Right hindlimb (tissue), 1 donor: ENCODE data around the gene EIF4G3.
"Not testable (repeated sequence)": the region's sequence is repeated elsewhere in the genome, so short reads cannot be mapped to it uniquely, and the experiment has no call there.

ENCODE experiments used
- DNase-seq: peaks from one replicate; pipeline ENCODE4 v3.0.0-alpha.2; 2018

EIF4G3 gene

GRCh38 chr1:21099869-21100131, 76.9 kb downstream of the EIF4G3 start:
- no peak for DNase-seq

- DNase-seq = no peak
Observed at GRCh38 chr1:21099034-21099868, 77.4 kb downstream of the EIF4G3 start.

- no peak for DNase-seq
Observed at GRCh38 chr1:21098186-21098915, 78.3 kb downstream of the EIF4G3 start.

GRCh38 chr1:21097729-21098128, 79.0 kb downstream of the EIF4G3 start:
- no peak for DNase-seq

GRCh38 chr1:21095976-21096375, 80.7 kb downstream of the EIF4G3 start:
- no peak for DNase-seq

- not testable (repeated sequence) for DNase-seq
Observed at GRCh38 chr1:21094282-21094681, 82.4 kb downstream of the EIF4G3 start.

- DNase-seq = not testable (repeated sequence)
Observed at GRCh38 chr1:21093271-21093958, 83.3 kb downstream of the EIF4G3 start.

- DNase-seq = not testable (repeated sequence)
Observed at GRCh38 chr1:21092545-21092944, 84.2 kb downstream of the EIF4G3 start.

GRCh38 chr1:21091053-21091690, 85.5 kb downstream of the EIF4G3 start:
- not testable (repeated sequence) for DNase-seq

GRCh38 chr1:21090463-21090862, 86.2 kb downstream of the EIF4G3 start:
- no peak for DNase-seq

GRCh38 chr1:21089731-21090130, 87.0 kb downstream of the EIF4G3 start:
- DNase-seq = no peak

- no peak for DNase-seq
Observed at GRCh38 chr1:21089299-21089698, 87.4 kb downstream of the EIF4G3 start.

GRCh38 chr1:21084111-21084810, 92.4 kb downstream of the EIF4G3 start:
- no peak for DNase-seq

GRCh38 chr1:21082073-21082472, 94.6 kb downstream of the EIF4G3 start:
- no peak for DNase-seq

- DNase-seq = no peak
Observed at GRCh38 chr1:21077085-21077484, 99.6 kb downstream of the EIF4G3 start.

GRCh38 chr1:21072721-21073120, 104.0 kb downstream of the EIF4G3 start:
- no peak for DNase-seq

- DNase-seq = no peak
Observed at GRCh38 chr1:21069549-21069948, 107.1 kb downstream of the EIF4G3 start.

- no peak for DNase-seq
Observed at GRCh38 chr1:21068937-21069336, 107.8 kb downstream of the EIF4G3 start.

GRCh38 chr1:21067551-21068227, 109.0 kb downstream of the EIF4G3 start:
- no peak for DNase-seq

GRCh38 chr1:21066356-21067012, 110.2 kb downstream of the EIF4G3 start:
- no peak for DNase-seq

- no peak for DNase-seq
Observed at GRCh38 chr1:21065851-21066250, 110.8 kb downstream of the EIF4G3 start.

GRCh38 chr1:21064057-21064456, 112.6 kb downstream of the EIF4G3 start:
- DNase-seq = no peak
